ENCODE data around the gene ARL4C. TPM values are rescaled to one million over a fixed set of nuclear protein-coding genes. Genes with fewer than 3 reads are reported as not detected.

The ARL4C gene
- total RNA-seq, 1 experiment from 2014 or later, result 72.2 TPM

- DNase-seq (ENCODE audit: low spot score), result peak; percentile 69
Observed at GRCh38 chr2:234500394-234501006, 3.6 kb upstream of the ARL4C start.

GRCh38 chr2:234497594-234498235 is 834 bp upstream of the ARL4C start:
- no peak for DNase-seq (ENCODE audit: low spot score)

- DNase-seq (ENCODE audit: low spot score), result no peak
Observed at GRCh38 chr2:234496055-234496834, 636 bp downstream of the ARL4C start.

- no peak for DNase-seq (ENCODE audit: low spot score)
Observed at GRCh38 chr2:234495251-234496054, 1.4 kb downstream of the ARL4C start.

- DNase-seq (ENCODE audit: low spot score), result peak; percentile 68
Observed at GRCh38 chr2:234494361-234495250, 2.3 kb downstream of the ARL4C start.

GRCh38 chr2:234493796-234494195 is 3.1 kb downstream of the ARL4C start:
- DNase-seq (ENCODE audit: low spot score), result no peak

GRCh38 chr2:234492717-234493485 is 4.0 kb downstream of the ARL4C start:
- no peak for DNase-seq (ENCODE audit: low spot score)

GRCh38 chr2:234491897-234492296 is 5.0 kb downstream of the ARL4C start:
- no peak for DNase-seq (ENCODE audit: low spot score)

GRCh38 chr2:234491281-234491680 is 5.6 kb downstream of the ARL4C start:
- no peak for DNase-seq (ENCODE audit: low spot score)

- no peak for DNase-seq (ENCODE audit: low spot score)
Observed at GRCh38 chr2:234490271-234491091, 6.4 kb downstream of the ARL4C start.

GRCh38 chr2:234488913-234489451 is 7.9 kb downstream of the ARL4C start:
- DNase-seq (ENCODE audit: low spot score), result no peak

GRCh38 chr2:234488486-234488885 is 8.4 kb downstream of the ARL4C start:
- no peak for DNase-seq (ENCODE audit: low spot score)

GRCh38 chr2:234487356-234487755 is 9.5 kb downstream of the ARL4C start:
- no peak for DNase-seq (ENCODE audit: low spot score)

GRCh38 chr2:234483568-234484251 is 13.2 kb downstream of the ARL4C start:
- no peak for DNase-seq (ENCODE audit: low spot score)

GRCh38 chr2:234481301-234481700 is 15.6 kb downstream of the ARL4C start:
- DNase-seq (ENCODE audit: low spot score), result no peak

- DNase-seq (ENCODE audit: low spot score), result no peak
Observed at GRCh38 chr2:234480337-234480736, 16.5 kb downstream of the ARL4C start.

GRCh38 chr2:234479465-234479864 is 17.4 kb downstream of the ARL4C start:
- DNase-seq (ENCODE audit: low spot score), result no peak

- no peak for DNase-seq (ENCODE audit: low spot score)
Observed at GRCh38 chr2:234478121-234478858, 18.6 kb downstream of the ARL4C start.

All from A172 (cell line).